ENCODE data around the gene GPHN.
"Not testable (repeated sequence)": the region's sequence is repeated elsewhere in the genome, so short reads cannot be mapped to it uniquely, and the experiment has no call there.

GPHN gene

GRCh38 chr14:66514213-66514612 lies 6.3 kb downstream of the GPHN start:
- Mint-ChIP-seq H3K4me1 (peaks cover 11% of the 10 kb centered on the region), H3K9me3 (peaks cover 5% of the 10 kb centered on the region), H3K27me3 (ENCODE audit: low read depth) (peaks cover 17% of the 10 kb centered on the region), H3K27ac (no peak overlapping the region), H3K4me3 (no peak overlapping the region), H3K36me3 (ENCODE audit: low read depth) (peaks cover 4% of the 10 kb centered on the region)
- no peak for TF ChIP-seq CTCF (IDR thresholded peaks at IDR 0.05; ENCODE audit: unreplicated experiment in 3 of 3)

- no peaks in the 10 kb centered on the region for H3K27me3 Mint-ChIP-seq (ENCODE audit: low read depth)
- H3K9me3 Mint-ChIP-seq, result peaks cover 29% of the 10 kb centered on the region
- H3K36me3 Mint-ChIP-seq (ENCODE audit: low read depth), result peaks cover 35% of the 10 kb centered on the region
Observed at GRCh38 chr14:66530526-66530925, 22.6 kb downstream of the GPHN start.

GRCh38 chr14:66539034-66539433 lies 31.1 kb downstream of the GPHN start:
- Mint-ChIP-seq H3K27ac (no peak overlapping the region), H3K36me3 (ENCODE audit: low read depth) (no peaks in the 10 kb centered on the region), H3K4me3 (no peak overlapping the region), H3K4me1 (no peaks in the 10 kb centered on the region), H3K9me3 (peaks cover 2% of the 10 kb centered on the region), H3K27me3 (ENCODE audit: low read depth) (no peaks in the 10 kb centered on the region)
- no peak for TF ChIP-seq CTCF (IDR thresholded peaks at IDR 0.05; ENCODE audit: unreplicated experiment in 3 of 3)

More at GRCh38 chr14:66530526-66530925, 22.6 kb downstream of the GPHN start:
- Mint-ChIP-seq H3K27ac (no peak overlapping the region), H3K4me1 (no peaks in the 10 kb centered on the region), H3K4me3 (no peak overlapping the region)
- TF ChIP-seq CTCF (IDR thresholded peaks at IDR 0.05; ENCODE audit: unreplicated experiment in 3 of 3), result no peak

- Mint-ChIP-seq H3K4me3 (no peak overlapping the region), H3K4me1 (no peaks in the 10 kb centered on the region), H3K27ac (no peak overlapping the region), H3K36me3 (ENCODE audit: low read depth) (no peaks in the 10 kb centered on the region), H3K9me3 (peaks cover 2% of the 10 kb centered on the region), H3K27me3 (ENCODE audit: low read depth) (no peaks in the 10 kb centered on the region)
- no peak for TF ChIP-seq CTCF (IDR thresholded peaks at IDR 0.05; ENCODE audit: unreplicated experiment in 3 of 3)
Observed at GRCh38 chr14:66540038-66540437, 32.1 kb downstream of the GPHN start.

- no peak overlapping the region for H3K4me3 Mint-ChIP-seq
- no peaks in the 10 kb centered on the region for H3K27me3 Mint-ChIP-seq (ENCODE audit: low read depth)
- H3K9me3 Mint-ChIP-seq, result no peaks in the 10 kb centered on the region
- H3K27ac Mint-ChIP-seq, result no peak overlapping the region
- no peak for TF ChIP-seq CTCF (IDR thresholded peaks at IDR 0.05; ENCODE audit: unreplicated experiment in 3 of 3)
- no peaks in the 10 kb centered on the region for H3K4me1 Mint-ChIP-seq
- H3K36me3 Mint-ChIP-seq (ENCODE audit: low read depth), result peaks cover under 1% of the 10 kb centered on the region
Observed at GRCh38 chr14:66541627-66542026, 33.7 kb downstream of the GPHN start.

- Mint-ChIP-seq H3K27ac (no peak overlapping the region), H3K36me3 (ENCODE audit: low read depth) (peaks cover 14% of the 10 kb centered on the region), H3K4me1 (no peaks in the 10 kb centered on the region), H3K9me3 (peaks cover 9% of the 10 kb centered on the region), H3K4me3 (no peak overlapping the region), H3K27me3 (ENCODE audit: low read depth) (no peaks in the 10 kb centered on the region)
- no peak for TF ChIP-seq CTCF (IDR thresholded peaks at IDR 0.05; ENCODE audit: unreplicated experiment in 3 of 3)
Observed at GRCh38 chr14:66543996-66544395, 36.0 kb downstream of the GPHN start.

GRCh38 chr14:66545191-66545590 lies 37.2 kb downstream of the GPHN start:
- H3K36me3 Mint-ChIP-seq (ENCODE audit: low read depth), result peaks cover 26% of the 10 kb centered on the region
- H3K4me1 Mint-ChIP-seq; H3K9me3 Mint-ChIP-seq; H3K27me3 Mint-ChIP-seq (ENCODE audit: low read depth); H3K27ac Mint-ChIP-seq; H3K4me3 Mint-ChIP-seq: not testable (repeated sequence)

- H3K36me3 Mint-ChIP-seq (ENCODE audit: low read depth), result peaks cover 30% of the 10 kb centered on the region
- not testable (repeated sequence) for H3K27ac Mint-ChIP-seq; H3K4me1 Mint-ChIP-seq; H3K27me3 Mint-ChIP-seq (ENCODE audit: low read depth); H3K4me3 Mint-ChIP-seq; H3K9me3 Mint-ChIP-seq
Observed at GRCh38 chr14:66545751-66546150, 37.8 kb downstream of the GPHN start.

All from nephron (organoid).